ENCODE results near the gene BMPR2. TPM values are rescaled to one million over a fixed set of nuclear protein-coding genes. Genes with fewer than 3 reads are reported as not detected.

Gene BMPR2
- total RNA-seq (ENCODE audit: low replicate concordance): 18.7 and 50.6 TPM in 2 replicates

- no peak for TF ChIP-seq CTCF (IDR thresholded peaks at IDR 0.05; ENCODE audit: insufficient read depth, low read length)
- peak within 1 kb of the TSS; percentile 95 for H3K4me3 ChIP-seq (ENCODE audit: low read depth, low read length)
- DNase-seq (ENCODE audit: low read depth): peak; percentile 88
These were observed at the start of gene BMPR2 for GRCh38 chr2:202375609-202376408. Gene BMPR2, plus strand, starts transcription at chr2:202376327. Its CDS starts 1,148 bp downstream, at chr2:202377475.

- H3K4me3 ChIP-seq (ENCODE audit: low read depth, low read length): no peak overlapping the region
- peak; percentile 14 for DNase-seq (ENCODE audit: low read depth)
- no peak for TF ChIP-seq CTCF (IDR thresholded peaks at IDR 0.05; ENCODE audit: insufficient read depth, low read length)
These were observed 48.3 kb upstream of the BMPR2 start for GRCh38 chr2:202327858-202328257.

GRCh38 chr2:202335791-202336467, 40.2 kb upstream of the BMPR2 start:
- peak; percentile 39 for DNase-seq (ENCODE audit: low read depth)

GRCh38 chr2:202337151-202337550, 39.0 kb upstream of the BMPR2 start:
- no peak overlapping the region for H3K4me3 ChIP-seq (ENCODE audit: low read depth, low read length)
- no peak for DNase-seq (ENCODE audit: low read depth)
- no peak for TF ChIP-seq CTCF (IDR thresholded peaks at IDR 0.05; ENCODE audit: insufficient read depth, low read length)

More at GRCh38 chr2:202335791-202336467, 40.2 kb upstream of the BMPR2 start:
- no peak for TF ChIP-seq CTCF (IDR thresholded peaks at IDR 0.05; ENCODE audit: insufficient read depth, low read length)
- no peak overlapping the region for H3K4me3 ChIP-seq (ENCODE audit: low read depth, low read length)

GRCh38 chr2:202337706-202338346, 38.3 kb upstream of the BMPR2 start:
- TF ChIP-seq CTCF (IDR thresholded peaks at IDR 0.05; ENCODE audit: insufficient read depth, low read length): no peak
- H3K4me3 ChIP-seq (ENCODE audit: low read depth, low read length): no peak overlapping the region
- DNase-seq (ENCODE audit: low read depth): no peak

- no peak for TF ChIP-seq CTCF (IDR thresholded peaks at IDR 0.05; ENCODE audit: insufficient read depth, low read length)
- DNase-seq (ENCODE audit: low read depth): peak; percentile 54
These were observed 36.9 kb upstream of the BMPR2 start for GRCh38 chr2:202339071-202339870.

More at GRCh38 chr2:202339071-202339870, 36.9 kb upstream of the BMPR2 start:
- H3K4me3 ChIP-seq (ENCODE audit: low read depth, low read length): no peak overlapping the region
